ENCODE results near the gene PKDREJ.

DNA sequence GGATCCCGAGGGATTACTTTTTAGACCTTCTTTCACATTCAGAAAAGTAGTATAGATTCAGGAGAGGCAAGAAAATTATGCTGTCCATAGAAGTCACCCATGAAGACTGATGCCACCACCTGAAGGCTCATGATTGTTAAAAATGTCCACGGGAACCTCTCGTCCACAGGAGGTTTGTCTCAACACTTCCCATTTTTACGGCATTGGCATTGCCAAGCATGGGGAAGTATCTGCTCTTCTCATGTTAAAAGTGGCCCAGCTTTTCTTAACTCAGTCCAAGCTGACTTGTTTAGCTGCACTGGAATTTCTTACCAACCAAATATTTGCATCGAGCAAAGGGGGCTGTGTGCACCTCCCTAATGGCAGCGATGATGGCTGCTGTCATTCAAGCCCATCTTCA lies 22.6 kb downstream of the PKDREJ start:
- TF ChIP-seq EP300 (IDR thresholded peaks at IDR 0.05): no peak
- TF ChIP-seq, protein P1, sequence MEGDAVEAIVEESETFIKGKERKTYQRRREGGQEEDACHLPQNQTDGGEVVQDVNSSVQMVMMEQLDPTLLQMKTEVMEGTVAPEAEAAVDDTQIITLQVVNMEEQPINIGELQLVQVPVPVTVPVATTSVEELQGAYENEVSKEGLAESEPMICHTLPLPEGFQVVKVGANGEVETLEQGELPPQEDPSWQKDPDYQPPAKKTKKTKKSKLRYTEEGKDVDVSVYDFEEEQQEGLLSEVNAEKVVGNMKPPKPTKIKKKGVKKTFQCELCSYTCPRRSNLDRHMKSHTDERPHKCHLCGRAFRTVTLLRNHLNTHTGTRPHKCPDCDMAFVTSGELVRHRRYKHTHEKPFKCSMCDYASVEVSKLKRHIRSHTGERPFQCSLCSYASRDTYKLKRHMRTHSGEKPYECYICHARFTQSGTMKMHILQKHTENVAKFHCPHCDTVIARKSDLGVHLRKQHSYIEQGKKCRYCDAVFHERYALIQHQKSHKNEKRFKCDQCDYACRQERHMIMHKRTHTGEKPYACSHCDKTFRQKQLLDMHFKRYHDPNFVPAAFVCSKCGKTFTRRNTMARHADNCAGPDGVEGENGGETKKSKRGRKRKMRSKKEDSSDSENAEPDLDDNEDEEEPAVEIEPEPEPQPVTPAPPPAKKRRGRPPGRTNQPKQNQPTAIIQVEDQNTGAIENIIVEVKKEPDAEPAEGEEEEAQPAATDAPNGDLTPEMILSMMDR (IDR thresholded peaks at IDR 0.05): no peak
- TF ChIP-seq POLR2A (IDR thresholded peaks at IDR 0.05): no peak

Data from ovary (tissue), 3 donors.